Nephron progenitor cell (in vitro differentiated cells): ENCODE results near the gene RPGRIP1L.

Experiments used
- DNase-seq: peaks from one replicate; pipeline ENCODE4 v3.0.0; 2021
- H3K27ac Mint-ChIP-seq: 2 replicates; pipeline ENCODE4 v1.8.0; 2021; ENCODE audit warnings: mild to moderate bottlenecking, moderate library complexity, mixed read lengths
- H3K27me3 Mint-ChIP-seq: 2 replicates; pipeline ENCODE4 v1.8.0; 2021; ENCODE audit warnings: mild to moderate bottlenecking, low read depth, mixed read lengths; ENCODE audit not compliant: poor library complexity
- H3K36me3 Mint-ChIP-seq: 2 replicates; pipeline ENCODE4 v1.8.0; 2021; ENCODE audit warnings: low read depth, mixed read lengths
- H3K4me1 Mint-ChIP-seq: 2 replicates; pipeline ENCODE4 v1.8.0; 2021; ENCODE audit warnings: mixed read lengths
- H3K4me3 Mint-ChIP-seq: 2 replicates; pipeline ENCODE4 v1.8.0; 2021; ENCODE audit warnings: mild to moderate bottlenecking, moderate library complexity, mixed read lengths
- H3K9me3 Mint-ChIP-seq: 2 replicates; pipeline ENCODE4 v1.8.0; 2021; ENCODE audit warnings: mild to moderate bottlenecking, moderate library complexity, mixed read lengths
- CTCF ChIP-seq: fragments of 200-600 bp; sonication (generic); IDR thresholded peaks from 2 replicates; pipeline ENCODE4 v1.5.0; 2021; ENCODE audit warnings: antibody characterized with exemption

Gene RPGRIP1L

GRCh38 chr16:53581784-53582183, 121.9 kb downstream of the RPGRIP1L start:
- no peak for TF ChIP-seq CTCF
- H3K27ac Mint-ChIP-seq: no peak overlapping the region
- peaks cover 5% of the 10 kb centered on the region for H3K4me1 Mint-ChIP-seq
- H3K27me3 Mint-ChIP-seq: no peaks in the 10 kb centered on the region
- DNase-seq: no peak
- H3K36me3 Mint-ChIP-seq: no peaks in the 10 kb centered on the region
- no peaks in the 10 kb centered on the region for H3K9me3 Mint-ChIP-seq
- H3K4me3 Mint-ChIP-seq: no peak overlapping the region

- no peak overlapping the region for H3K27ac Mint-ChIP-seq
- H3K9me3 Mint-ChIP-seq: no peaks in the 10 kb centered on the region
- no peak for DNase-seq
- no peaks in the 10 kb centered on the region for H3K36me3 Mint-ChIP-seq
- no peak overlapping the region for H3K4me3 Mint-ChIP-seq
- H3K4me1 Mint-ChIP-seq: peaks cover 5% of the 10 kb centered on the region
- H3K27me3 Mint-ChIP-seq: no peaks in the 10 kb centered on the region
- TF ChIP-seq CTCF: no peak
These were observed 123.4 kb downstream of the RPGRIP1L start for GRCh38 chr16:53580038-53580802.

DNA sequence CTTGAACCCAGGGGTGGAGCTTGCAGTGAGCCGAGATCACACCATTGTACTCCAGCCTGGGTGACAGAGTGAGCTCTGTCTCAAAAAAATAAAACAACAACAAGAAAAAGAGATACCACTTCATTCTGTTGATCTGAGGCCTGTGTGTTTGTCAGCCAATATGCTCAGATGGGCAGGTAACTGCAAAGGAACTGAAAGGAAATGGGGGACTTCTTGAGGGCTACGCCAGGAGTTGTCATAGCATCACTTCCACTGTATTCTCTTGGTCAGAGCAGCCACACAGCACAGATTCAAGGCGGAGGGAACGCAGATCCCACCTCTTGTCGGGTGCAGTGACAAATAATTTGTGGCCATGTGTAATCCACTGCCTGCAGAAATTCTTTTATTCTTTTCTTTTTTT, 126.8 kb downstream of the RPGRIP1L start:
- peaks cover 19% of the 10 kb centered on the region for H3K9me3 Mint-ChIP-seq
- H3K27ac Mint-ChIP-seq: no peak overlapping the region

GRCh38 chr16:53576210-53576609, 127.4 kb downstream of the RPGRIP1L start:
- no peak for DNase-seq
- Mint-ChIP-seq H3K27me3 (no peaks in the 10 kb centered on the region), H3K4me1 (no peaks in the 10 kb centered on the region), H3K4me3 (no peak overlapping the region), H3K27ac (no peak overlapping the region), H3K9me3 (peaks cover 26% of the 10 kb centered on the region), H3K36me3 (peaks cover 16% of the 10 kb centered on the region)
- TF ChIP-seq CTCF: no peak

More for the DNA sequence above, 126.8 kb downstream of the RPGRIP1L start:
- Mint-ChIP-seq H3K27me3 (no peaks in the 10 kb centered on the region), H3K36me3 (peaks cover 10% of the 10 kb centered on the region), H3K4me3 (no peak overlapping the region), H3K4me1 (peaks cover 5% of the 10 kb centered on the region)
- no peak for TF ChIP-seq CTCF
- no peak for DNase-seq

DNA sequence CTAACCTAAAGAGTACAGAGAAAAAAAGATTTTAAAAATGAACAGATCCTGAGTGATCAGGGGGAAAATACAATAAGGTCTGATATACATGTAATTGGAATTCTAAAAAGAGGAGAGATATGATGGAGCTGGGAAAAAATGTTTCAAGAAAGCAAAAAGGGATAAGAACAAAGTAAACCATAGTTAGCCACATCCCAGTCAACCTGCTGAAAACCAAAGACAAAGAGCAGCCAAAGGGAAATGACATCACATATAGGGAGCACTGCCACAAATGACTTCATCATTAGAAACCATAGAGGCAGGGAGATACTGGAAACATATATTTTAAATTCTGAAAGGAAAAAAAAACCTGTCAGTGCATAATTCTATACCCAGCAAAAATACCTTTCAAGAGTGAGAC, 131.9 kb downstream of the RPGRIP1L start:
- DNase-seq: no peak
- Mint-ChIP-seq H3K9me3 (peaks cover 42% of the 10 kb centered on the region), H3K4me1 (no peaks in the 10 kb centered on the region), H3K4me3 (no peak overlapping the region), H3K27me3 (peaks cover 5% of the 10 kb centered on the region), H3K27ac (no peak overlapping the region), H3K36me3 (peaks cover 22% of the 10 kb centered on the region)
- TF ChIP-seq CTCF: no peak
